ENCODE measurements around the gene CTNNBIP1.
A peak's percentile ranks its signal among the peaks of the same experiment; 100 is the strongest.
"Not testable (repeated sequence)": the region's sequence is repeated elsewhere in the genome, so short reads cannot be mapped to it uniquely, and the experiment has no call there.

The CTNNBIP1 gene

DNA sequence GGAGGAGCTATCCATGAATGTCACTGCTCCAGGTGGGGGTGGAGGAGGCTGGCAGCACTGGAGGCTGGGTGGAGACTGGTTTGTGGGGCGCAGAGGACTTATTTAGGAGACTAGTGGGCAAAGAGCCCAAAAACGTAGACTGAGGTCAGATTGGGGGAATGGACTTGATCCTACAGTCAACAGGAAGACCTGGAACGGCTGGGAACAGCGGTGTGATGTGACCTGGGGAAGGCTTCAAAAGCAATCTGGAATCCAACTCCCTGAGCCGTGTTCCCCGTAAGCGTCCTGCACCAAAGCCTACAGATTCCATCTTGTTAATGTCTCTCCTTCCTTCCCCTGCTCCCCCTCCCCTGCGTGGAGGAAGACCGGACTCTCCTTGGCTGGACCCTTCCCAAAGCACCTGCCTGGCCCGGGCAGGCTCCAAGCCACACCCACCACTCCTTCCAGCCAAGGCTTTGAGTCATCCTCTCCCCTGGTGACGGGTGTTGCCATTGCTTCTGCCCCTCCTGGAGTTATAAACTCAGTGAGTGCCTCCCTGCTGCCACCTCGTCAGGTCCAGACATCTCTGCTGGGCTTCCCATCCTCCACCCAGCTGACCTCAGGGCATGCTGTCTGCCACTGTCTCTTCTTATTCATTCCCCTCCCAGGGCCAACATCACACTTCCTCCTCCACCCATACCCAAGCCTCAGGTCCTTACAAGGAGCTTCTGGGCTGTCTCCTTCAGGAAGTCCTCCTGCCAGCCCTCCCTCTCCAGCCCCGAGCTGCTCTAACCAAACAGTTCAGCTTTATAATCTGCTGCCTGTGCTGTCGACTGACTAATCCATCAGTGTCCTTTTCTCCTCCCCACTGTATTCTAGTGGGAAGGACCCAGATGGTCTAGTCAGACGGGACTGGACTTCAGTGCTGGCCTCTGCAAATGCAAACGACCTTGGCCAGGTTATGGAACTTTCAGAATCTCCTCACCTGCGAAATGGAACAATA is 84.7 kb downstream of the CTNNBIP1 start:
- no peak for DNase-seq

GRCh38 chr1:9824702-9825089 is 85.4 kb downstream of the CTNNBIP1 start:
- DNase-seq = no peak

DNA sequence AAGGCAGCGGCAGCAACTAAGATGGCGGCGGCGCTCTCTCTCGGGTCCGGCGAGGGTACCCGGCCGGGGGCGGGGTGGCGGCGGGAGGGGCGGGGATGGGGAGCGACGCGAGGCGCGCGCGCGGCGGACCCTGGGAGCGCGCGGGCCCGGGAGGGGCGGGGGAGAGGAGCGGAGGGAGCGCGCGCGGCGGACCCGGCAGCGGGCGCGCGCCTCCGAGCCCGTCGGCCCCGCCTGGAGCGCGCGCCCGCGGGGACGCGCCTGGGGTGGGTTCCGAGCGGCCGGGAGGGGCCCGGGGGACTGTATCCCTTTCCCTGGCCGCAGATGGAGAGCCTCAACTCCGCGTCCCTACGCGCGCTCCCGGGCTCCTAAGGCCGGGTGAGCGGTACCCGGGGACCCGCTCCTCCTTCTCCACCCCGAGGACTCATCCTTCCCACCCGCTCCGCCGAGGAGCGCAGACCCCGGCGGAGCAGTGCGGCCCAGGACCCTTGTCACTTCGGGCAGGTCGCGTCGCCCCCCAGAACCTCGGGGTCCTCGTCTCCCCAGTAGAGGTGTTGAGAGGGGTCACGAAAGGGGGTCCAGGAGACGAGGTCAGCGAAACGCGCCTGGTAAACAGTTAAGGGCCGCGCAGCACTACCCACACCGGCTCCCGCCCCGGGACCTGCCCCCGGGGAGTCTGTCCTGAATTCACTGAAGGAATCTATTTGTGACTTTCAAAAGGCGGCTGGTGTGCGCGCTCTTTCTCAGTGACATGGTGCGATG is 85.9 kb downstream of the CTNNBIP1 start, which contains the start of gene CLSTN1:
Gene CLSTN1 (minus strand): TSS at position 23 of the 759 bp plus-strand sequence. CDS start 232 bp downstream, outside the sequence.
- peak; percentile 78 for DNase-seq

GRCh38 chr1:9823693-9823942 is 86.5 kb downstream of the CTNNBIP1 start:
- no peak for DNase-seq

DNA sequence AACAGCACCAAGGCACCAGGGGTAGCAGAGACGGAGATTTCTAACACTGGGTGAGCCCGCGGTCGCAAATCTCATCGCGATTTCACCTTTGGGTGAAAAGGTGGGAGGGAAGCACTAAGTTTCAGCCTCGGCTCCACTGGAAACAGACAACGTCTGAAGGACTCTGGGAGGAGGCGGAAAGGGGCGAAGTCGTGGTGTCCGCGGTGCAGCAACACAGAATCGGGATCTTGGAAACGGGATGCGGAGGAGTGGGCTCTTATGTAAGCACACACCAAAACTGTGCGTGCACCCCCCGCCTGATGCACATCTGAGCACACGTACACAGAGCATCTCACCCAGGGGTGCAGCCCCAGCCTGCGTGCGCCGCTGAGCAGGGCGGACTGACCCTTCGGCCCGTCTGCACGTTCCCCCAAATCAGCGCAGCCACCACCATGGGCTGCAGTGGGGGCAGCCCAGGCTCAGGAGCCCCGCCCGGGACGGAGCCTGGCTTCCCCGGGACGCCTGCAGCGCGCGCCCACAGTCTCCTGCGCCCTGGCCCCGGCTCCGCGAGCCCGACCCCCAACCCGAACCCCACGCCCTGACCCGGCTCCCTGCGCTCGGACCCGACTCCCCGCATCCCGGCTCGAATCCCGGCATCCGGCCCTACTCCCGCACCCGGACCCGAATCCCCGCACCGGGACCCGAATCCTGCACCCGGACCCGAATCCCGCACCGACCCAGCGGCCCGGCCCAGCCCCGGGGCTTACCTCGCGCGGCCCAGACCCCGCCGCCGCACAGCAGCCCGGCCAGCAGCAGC is 87.0 kb downstream of the CTNNBIP1 start:
- DNase-seq = no peak

GRCh38 chr1:9822490-9822889 is 87.6 kb downstream of the CTNNBIP1 start:
- no peak for DNase-seq

- no peak for DNase-seq
Observed at GRCh38 chr1:9821710-9822109, 88.4 kb downstream of the CTNNBIP1 start.

DNA sequence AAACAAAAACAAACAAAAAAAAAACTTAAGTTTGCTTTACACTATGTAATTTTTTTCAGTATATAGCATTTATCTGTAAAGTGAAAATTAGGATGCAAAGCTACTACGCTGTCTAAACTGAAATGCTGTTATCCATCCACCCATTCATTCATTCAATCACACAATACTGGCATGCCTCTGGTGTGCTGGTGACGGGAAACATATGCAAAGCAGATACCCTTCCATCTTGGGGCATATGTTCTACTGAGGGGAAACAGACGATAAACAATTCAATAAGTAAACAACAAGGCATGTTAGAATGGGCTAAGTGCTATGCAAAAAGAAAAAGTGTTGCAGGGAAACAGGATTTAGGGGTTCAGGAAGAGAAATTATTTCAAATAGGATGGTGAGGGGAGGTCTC is 89.5 kb downstream of the CTNNBIP1 start:
- DNase-seq = no peak

DNA sequence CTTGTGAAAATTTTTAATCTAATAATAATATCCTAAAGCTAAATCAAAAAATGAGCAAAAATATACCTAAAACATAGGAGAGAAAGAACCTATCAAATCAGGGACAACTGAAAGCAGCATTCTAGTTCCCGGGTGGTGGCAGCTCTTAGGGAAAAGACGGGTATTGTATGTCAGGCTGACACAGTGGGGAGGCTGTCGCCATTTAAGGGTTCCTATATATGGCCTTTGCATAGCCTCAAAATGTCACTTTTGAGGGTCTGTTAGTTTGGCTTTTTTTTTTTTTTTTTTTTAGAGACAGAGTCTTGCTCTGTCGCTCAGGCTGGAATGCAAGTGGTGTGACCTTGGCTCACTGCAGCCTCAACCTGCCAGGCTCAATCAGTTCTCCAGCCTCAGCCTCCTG is 92.3 kb downstream of the CTNNBIP1 start:
- no peak for DNase-seq

DNA sequence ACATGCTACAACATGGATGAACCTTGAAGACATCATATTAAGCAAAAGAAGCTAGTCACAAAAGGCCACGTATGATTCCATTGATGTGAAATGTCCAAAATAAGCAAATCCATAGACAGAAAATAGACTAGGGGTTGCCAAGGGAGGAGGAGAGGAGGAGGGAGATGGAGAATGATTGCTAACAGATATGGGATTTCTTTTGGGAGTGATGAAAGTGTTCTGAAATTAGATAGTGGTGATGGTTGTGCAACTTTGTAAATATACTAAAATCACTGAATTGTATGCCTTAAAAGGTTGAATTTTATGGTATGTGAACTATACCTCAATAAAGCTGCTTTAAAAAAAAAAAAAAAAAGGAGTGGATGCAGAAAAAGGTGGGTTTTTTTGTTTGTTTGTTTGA is 93.9 kb downstream of the CTNNBIP1 start:
- no peak for DNase-seq

DNA sequence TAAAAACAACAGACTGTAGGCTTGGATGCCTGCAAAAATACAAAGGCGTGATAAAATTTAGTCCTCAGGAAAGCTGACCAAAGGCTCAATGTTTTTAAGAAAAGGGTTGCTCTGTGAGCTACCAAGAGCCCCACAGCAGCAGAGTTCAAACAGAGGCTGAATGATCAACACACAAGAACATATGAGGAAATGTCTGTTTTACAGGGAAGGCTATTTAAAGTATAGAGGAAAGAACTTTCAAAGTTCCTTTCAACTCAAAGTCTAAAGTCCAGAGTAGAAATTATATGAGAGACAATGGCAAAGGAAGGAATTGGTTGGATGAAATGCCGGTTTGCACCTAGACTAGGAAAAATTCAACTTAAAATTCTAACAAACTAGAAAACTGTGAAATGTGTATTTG is 94.9 kb downstream of the CTNNBIP1 start:
- no peak for DNase-seq

DNA sequence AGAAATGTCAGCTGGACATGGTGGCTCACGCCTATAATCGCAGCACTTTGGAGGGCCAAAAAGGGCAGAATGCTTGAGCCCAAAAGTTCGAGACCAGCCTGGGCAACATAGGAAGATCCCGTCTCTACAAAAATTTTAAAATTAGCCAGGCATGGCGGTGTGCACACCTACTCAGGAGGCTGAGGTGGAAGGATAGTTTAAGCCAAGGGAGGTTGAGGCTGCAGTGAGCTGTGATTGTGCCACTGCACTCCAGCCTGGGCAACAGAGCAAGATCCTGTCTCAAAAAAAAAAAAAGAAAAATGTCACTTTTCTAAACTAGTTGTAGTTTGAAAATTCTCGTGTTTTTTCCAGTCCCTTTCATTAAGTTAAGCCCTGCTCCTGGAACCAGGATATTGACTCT is 95.5 kb downstream of the CTNNBIP1 start:
- DNase-seq = no peak

GRCh38 chr1:9811239-9811966 is 98.7 kb downstream of the CTNNBIP1 start:
- no peak for DNase-seq

DNA sequence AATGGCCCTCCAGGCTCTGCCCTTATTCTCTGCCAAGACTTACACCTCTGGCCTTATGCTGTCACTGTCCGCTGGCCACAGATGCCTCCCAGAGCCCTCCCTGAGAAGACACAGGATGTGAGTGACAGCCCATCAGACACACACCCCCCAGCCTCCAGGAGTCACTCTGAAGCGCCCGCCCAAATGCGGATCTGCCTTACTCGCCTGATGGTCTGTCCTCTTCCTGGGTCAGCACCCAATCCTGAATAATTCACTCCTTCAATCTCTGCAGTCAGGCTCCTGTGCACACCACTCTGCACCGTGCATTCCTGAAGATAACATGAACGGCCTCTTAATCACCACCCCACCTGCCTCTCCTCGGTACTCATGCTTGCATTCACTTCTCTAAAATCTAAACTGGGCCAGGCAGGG is 101.0 kb downstream of the CTNNBIP1 start:
- DNase-seq = no peak

DNA sequence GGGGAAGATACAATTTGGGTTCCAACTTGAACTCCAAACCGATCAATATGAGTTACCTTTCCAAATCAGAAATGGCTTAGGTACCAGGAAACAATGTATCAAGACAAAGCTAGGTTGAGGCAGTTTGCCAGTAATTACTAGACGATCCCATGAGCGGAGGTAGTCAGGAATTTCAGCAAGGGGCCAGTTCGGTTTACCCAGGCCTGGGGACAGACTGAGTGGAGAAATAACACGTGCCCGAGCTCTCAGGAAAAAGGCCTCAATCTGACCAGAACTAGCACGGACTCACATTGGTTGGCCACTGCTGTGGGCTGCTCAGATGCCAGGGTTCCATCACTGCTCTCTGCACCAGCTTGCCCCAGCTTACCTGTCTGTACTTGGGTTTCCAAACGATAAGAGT is 101.6 kb downstream of the CTNNBIP1 start:
- no peak for DNase-seq

DNA sequence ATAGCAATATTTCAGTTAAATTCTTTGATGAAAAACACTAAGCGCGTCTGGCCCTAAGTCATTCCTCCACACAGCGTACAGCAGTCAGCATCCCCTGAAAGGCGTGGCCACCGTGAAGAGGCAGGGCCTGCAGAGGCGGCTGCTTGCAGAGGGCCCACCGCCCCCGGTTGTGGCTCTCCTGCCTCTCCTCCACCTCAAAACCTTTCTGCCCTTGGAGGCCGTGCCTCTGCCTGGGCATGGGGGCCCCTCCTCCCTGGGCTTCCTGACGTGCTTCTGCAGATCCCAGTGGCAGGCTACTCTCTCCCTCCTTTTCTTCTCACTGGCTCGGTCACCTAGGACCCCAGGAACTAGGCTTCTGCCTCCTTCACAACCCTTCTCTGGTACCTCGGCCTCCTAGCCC is 102.5 kb downstream of the CTNNBIP1 start:
- DNase-seq = no peak

GRCh38 chr1:9805972-9806371 is 104.1 kb downstream of the CTNNBIP1 start:
- DNase-seq = not testable (repeated sequence)

DNA sequence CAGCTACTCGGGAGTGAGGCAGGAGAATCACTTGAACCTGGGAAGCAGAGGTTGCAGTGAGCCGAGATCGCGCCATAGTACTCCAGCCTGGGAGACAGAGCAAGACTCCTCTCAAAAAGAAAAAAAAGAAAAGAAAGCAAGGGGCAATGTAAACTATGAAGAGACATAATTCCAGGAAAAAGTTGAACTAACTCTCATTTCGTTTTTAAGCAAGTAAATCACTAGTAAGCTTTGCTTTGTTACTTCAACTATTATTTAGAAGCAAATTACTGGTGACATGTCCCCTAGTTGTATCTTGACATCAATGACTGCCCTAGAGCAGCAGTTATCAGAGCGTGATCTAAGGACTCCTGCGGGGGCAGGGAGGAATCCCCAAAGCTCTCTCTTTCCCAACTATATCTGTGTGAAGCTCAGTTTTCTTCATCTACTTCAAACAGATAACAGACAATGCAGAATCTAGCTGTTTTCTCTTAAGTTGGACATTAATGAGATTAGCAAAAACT is 105.0 kb downstream of the CTNNBIP1 start:
- DNase-seq = no peak

GRCh38 chr1:9803003-9803918 is 106.8 kb downstream of the CTNNBIP1 start:
- not testable (repeated sequence) for DNase-seq

DNA sequence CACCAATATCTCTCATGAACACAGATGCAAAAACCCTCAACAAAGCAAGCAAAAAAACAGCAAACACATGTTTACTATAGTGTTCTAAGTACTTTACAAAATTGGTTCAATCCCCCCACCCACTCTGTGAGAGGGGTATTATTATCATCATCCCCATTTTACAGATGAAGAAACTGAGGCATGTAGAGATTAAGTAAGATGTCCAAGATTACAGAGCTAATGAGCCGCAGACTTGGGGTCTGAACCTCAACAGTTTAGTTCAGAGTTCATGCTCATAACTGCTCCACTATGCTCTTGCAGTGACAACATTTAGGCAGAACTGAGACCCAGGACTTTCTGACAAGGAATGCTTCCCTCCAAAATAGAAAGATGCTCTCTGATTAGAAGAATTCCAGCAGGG is 108.2 kb downstream of the CTNNBIP1 start:
- no peak for DNase-seq

Measured in amniotic stem cell (primary cell).